OCI-LY7 (cell line): ENCODE results near the gene PGAM5.

Experiments used
- EZH2phosphoT487 ChIP-seq: fragments of 200-600 bp; sonication (generic); IDR thresholded peaks from 2 replicates; pipeline ENCODE4 v1.6.1; 2018; ENCODE audit warnings: low read depth, borderline replicate concordance, mild to moderate bottlenecking, mixed run types, antibody characterized with exemption, low read length, moderate library complexity, mixed read lengths
- TF ChIP-seq, protein P1 (sequence below): fragments of 200-600 bp; sonication (generic); conservative IDR thresholded peaks from 2 replicates; pipeline ENCODE4 v1.5.1; 2014; ENCODE audit warnings: mild to moderate bottlenecking, antibody characterized with exemption, low read length, moderate library complexity, mixed read lengths

- TF ChIP-seq, protein P1, sequence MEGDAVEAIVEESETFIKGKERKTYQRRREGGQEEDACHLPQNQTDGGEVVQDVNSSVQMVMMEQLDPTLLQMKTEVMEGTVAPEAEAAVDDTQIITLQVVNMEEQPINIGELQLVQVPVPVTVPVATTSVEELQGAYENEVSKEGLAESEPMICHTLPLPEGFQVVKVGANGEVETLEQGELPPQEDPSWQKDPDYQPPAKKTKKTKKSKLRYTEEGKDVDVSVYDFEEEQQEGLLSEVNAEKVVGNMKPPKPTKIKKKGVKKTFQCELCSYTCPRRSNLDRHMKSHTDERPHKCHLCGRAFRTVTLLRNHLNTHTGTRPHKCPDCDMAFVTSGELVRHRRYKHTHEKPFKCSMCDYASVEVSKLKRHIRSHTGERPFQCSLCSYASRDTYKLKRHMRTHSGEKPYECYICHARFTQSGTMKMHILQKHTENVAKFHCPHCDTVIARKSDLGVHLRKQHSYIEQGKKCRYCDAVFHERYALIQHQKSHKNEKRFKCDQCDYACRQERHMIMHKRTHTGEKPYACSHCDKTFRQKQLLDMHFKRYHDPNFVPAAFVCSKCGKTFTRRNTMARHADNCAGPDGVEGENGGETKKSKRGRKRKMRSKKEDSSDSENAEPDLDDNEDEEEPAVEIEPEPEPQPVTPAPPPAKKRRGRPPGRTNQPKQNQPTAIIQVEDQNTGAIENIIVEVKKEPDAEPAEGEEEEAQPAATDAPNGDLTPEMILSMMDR, result no peak
- TF ChIP-seq EZH2phosphoT487, result no peak
Observed at GRCh38 chr12:132695431-132695830, 15.2 kb upstream of the PGAM5 start.
